Stimulated activated CD4-positive, alpha-beta T cell treated with anti-CD3 and anti-CD28 coated beads, Interleukin-2, amount 100 ng/mL, for 24 hours (primary cell): Measurements from ENCODE around the gene FGF19.

ENCODE experiments used
- DNase-seq, 2 donors: peaks; one replicate each; pipeline ENCODE4 v3.0.0-alpha.2; 2020

FGF19 gene

GRCh38 chr11:69654001-69654659 lies 49.7 kb downstream of the FGF19 start:
- DNase-seq: no peak

- no peak for DNase-seq
Measured at GRCh38 chr11:69653406-69653960, 50.3 kb downstream of the FGF19 start.

- no peak for DNase-seq
Measured at GRCh38 chr11:69652999-69653398, 50.8 kb downstream of the FGF19 start.

GRCh38 chr11:69651834-69652620 lies 51.8 kb downstream of the FGF19 start:
- DNase-seq: no peak

GRCh38 chr11:69650832-69651344 lies 52.9 kb downstream of the FGF19 start:
- DNase-seq: no peak

GRCh38 chr11:69650081-69650831 lies 53.6 kb downstream of the FGF19 start:
- DNase-seq: no peak

- no peak for DNase-seq
Measured at GRCh38 chr11:69649576-69649900, 54.3 kb downstream of the FGF19 start.

- DNase-seq: no peak
Measured at GRCh38 chr11:69648679-69649575, 54.9 kb downstream of the FGF19 start.
